HG02678 (cell line): ENCODE data around the gene MXRA5.
"Not testable (repeated sequence)": the region's sequence is repeated elsewhere in the genome, so short reads cannot be mapped to it uniquely, and the experiment has no call there.

Experiments
- ATAC-seq: cut with Tn5 transposase; IDR thresholded peaks from one replicate; pipeline ENCODE4 v1.9.1; 2021; ENCODE audit warnings: mild to moderate bottlenecking, moderate library complexity; ENCODE audit not compliant: unreplicated experiment

The MXRA5 gene

DNA sequence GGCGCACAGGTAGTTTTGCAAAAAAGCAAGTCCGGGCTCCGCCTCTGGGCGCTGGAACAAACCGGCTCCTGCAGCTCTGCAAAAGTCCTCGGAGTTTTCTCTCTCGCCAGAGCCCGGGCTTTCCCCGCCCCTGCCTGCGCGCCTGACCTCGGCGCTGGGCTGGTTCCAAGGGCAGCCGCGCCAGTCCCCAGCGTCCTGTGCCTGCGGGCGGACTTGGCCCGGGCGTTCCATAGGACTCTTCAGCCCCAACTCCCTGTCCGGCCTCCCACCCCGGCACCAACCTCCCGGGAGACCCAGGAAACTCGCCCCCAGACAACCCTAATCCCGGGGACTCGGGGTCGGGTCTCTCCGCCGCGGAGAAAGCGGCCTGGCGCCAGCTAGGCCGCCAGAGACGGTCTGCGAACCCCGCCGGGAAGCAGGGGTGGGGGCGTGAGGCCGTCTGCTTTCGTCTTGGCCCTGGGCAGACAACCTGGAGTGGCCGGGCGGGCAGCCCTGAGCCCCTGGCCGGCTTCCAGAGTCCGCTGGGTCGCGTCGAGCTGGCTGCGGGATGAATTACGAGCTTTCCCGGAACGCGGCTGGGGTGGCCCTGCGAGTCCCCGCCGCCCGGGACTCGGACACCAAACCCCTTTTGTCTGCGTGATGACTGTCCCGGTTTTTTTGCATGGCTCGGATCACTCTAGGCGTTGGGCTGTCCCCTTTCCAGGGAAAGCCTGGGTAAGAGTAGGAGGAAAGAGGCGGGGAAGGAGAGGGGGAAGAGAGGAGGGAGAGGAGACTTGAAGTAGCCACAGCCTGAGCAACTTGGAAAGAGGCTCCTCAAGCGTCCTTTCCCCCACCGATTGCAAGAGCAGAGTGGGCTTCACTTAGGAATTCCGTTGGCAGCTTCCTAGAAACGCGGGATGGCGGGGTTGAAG is 916 bp downstream of the MXRA5 start:
- no peak for ATAC-seq

- not testable (repeated sequence) for ATAC-seq
Measured at GRCh38 chrX:3343569-3343968, 2.9 kb downstream of the MXRA5 start.

GRCh38 chrX:3340016-3340415 is 6.4 kb downstream of the MXRA5 start:
- no peak for ATAC-seq

- no peak for ATAC-seq
Measured at GRCh38 chrX:3326681-3327080, 19.8 kb downstream of the MXRA5 start.

DNA sequence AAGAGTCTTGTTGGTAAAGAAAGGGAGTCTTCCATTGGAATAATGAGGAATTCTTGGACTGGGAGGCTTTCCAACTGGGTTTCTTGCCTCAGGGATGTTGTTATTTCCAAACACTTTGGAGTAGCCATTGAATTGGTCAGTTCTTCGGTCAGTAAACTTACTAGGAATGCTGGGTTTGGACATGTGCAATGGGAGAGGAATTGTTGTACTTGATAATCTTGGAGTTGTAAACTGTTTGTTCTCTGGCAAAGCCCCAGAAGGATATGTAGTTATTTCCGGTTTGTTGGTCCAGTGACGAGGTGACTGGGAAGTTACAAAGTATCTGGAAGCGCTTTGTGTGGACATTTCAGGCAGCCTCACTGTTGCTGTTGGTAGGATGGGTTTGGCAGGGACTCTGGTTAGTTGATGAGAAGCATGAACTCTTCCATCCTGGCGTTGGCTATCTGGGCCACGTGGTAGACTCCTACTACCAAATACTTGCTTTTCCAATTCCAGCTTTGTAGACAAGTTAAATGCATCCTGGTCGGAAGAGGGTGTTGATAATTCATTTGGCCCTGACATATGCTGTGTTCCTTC is 25.9 kb downstream of the MXRA5 start:
- ATAC-seq, result no peak

DNA sequence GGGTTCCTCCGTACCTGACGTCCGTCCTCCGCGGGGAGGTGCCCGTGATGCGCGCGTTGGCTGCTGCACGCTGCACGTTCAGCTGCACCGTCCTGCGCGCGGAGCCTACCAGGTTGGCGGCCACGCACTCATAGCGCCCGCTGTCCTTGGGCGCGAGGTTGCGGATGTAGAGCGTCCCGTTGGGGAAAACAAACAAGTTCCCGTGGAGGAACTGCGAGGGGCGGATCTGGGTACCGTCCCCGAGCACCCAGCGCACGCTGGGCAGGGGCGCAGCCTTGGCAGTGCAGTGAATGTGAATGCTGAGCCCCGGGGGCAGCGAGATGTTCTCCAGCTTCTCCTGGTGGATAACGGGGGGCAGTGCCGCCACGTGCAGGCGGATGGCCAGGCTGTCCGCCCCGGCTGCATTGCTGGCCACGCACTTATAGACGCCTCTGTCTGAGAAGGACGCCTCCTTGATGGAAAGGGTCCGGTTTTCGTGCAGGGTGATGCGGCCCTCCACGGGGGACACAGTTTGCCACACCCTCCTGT is 29.2 kb downstream of the MXRA5 start:
- no peak for ATAC-seq

DNA sequence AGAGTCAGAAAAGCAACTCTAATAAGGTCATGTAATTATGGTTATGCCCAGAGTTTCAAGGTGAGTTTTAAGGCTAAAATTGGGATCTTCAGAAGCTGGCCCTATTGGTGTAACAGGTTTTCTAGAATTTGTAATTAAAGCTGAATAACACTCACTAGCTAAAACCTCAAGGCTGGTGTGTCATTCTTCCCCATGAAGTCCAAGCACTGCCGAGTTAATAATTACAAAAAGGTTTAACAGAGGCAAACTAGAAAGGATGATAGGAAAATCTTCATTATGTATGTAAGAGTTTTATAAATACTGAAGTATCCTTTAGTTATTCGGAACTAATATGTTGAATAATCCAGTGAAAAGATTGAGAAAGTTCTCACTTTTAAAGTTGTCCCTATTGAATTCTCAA is 34.3 kb downstream of the MXRA5 start:
- no peak for ATAC-seq

- no peak for ATAC-seq
Measured at GRCh38 chrX:3307881-3308280, 38.6 kb downstream of the MXRA5 start.

GRCh38 chrX:3299636-3300035 is 46.8 kb downstream of the MXRA5 start:
- no peak for ATAC-seq

DNA sequence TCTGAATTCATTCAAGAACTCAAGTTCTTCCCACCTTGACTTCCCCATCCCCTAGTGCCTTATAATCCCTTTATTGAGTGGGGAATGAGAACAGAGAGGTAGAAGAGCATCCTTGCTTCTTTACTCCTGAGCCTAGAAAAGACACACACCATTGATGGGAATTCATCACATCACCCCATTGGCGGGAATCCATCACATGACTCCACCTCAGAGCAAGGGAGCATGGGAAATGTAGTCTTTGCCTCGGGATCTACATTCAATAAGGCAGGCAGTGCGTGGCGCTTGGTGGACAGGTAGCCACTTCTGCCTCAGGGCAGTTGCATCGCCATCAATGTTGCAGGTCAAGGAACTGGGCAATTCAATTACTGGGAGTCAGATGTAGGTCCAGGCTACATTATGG is 50.7 kb downstream of the MXRA5 start:
- ATAC-seq, result no peak

GRCh38 chrX:3293251-3293650 is 53.2 kb downstream of the MXRA5 start:
- ATAC-seq, result no peak

GRCh38 chrX:3290561-3290960 is 55.9 kb downstream of the MXRA5 start:
- ATAC-seq, result no peak

GRCh38 chrX:3286196-3286945 is 60.1 kb downstream of the MXRA5 start:
- no peak for ATAC-seq

DNA sequence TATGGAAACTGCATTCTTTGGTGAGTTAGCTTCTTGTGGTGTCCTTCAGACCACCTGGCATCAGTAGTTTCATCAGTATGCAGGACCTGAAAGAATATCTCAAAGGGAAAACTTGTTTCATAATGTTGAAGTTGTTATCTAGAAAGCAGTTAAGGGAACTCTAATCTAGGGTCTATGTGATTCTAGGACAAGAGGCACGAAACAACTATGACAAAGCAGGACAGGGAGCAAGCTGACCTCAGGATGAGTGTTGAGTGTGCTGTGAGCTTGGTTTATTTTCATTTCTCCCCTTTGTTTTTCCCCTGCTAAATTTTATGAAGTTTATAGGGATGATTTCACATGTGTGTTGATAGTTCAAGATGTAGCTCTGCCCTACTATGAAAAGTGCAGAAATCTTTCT is 65.7 kb downstream of the MXRA5 start:
- no peak for ATAC-seq

GRCh38 chrX:3273668-3274067 is 72.8 kb downstream of the MXRA5 start:
- ATAC-seq, result not testable (repeated sequence)

DNA sequence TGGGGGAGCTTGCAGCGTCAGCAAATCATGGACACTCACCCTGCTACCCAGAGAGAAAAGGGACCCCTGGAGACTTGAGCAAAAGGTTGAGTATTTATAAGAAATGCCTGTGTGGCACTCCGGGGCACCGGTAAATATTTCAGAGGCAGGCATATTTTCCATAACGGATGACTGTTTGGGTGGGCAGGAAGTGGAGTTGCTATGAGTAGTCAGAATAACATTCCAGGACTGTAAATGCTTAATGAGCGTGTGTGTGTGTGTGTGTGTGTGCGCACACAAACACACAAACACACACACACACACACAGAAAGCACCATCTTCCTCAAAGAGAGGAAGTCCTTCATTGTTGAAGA is 74.6 kb downstream of the MXRA5 start:
- ATAC-seq, result no peak

GRCh38 chrX:3271183-3271833 is 75.1 kb downstream of the MXRA5 start:
- ATAC-seq, result no peak

GRCh38 chrX:3268829-3269228 is 77.6 kb downstream of the MXRA5 start:
- no peak for ATAC-seq

- ATAC-seq, result no peak
Measured at GRCh38 chrX:3263681-3264126, 82.7 kb downstream of the MXRA5 start.

- no peak for ATAC-seq
Measured at GRCh38 chrX:3262901-3263300, 83.6 kb downstream of the MXRA5 start.
